HepG2 (cell line): ENCODE results near the gene TBC1D2B. TPM values are rescaled to one million over a fixed set of nuclear protein-coding genes. Genes with fewer than 3 reads are reported as not detected.

Source experiments
- ELF4 ChIP-seq: sonication (generic); formaldehyde crosslinking; IDR thresholded peaks from 2 replicates; pipeline ENCODE4 v1.5.0; 2020; ENCODE audit warnings: missing genetic modification reagents, mild to moderate bottlenecking, moderate library complexity, borderline replicate concordance
- KDM6A ChIP-seq: IDR thresholded peaks from 2 replicates; pipeline ENCODE4 v1.6.1; 2016; ENCODE audit warnings: low read depth
- NFAT5 ChIP-seq: sonication (generic); formaldehyde crosslinking; IDR thresholded peaks from 2 replicates; pipeline ENCODE4 v1.4.0; 2020; ENCODE audit warnings: missing genetic modification reagents
- PBX3 ChIP-seq: sonication (generic); formaldehyde crosslinking; IDR thresholded peaks from 2 replicates; pipeline ENCODE4 v1.8.1; 2023; ENCODE audit warnings: missing genetic modification reagents, inconsistent platforms, borderline replicate concordance
- PHF20 ChIP-seq: sonication (generic); formaldehyde crosslinking; IDR thresholded peaks from 2 replicates; pipeline ENCODE4 v1.5.0; 2020; ENCODE audit warnings: mild to moderate bottlenecking, missing genetic modification reagents
- TBL1XR1 ChIP-seq: fragments of 150-350 bp; IDR thresholded peaks from 2 replicates; pipeline ENCODE4 v1.6.1; 2014; ENCODE audit warnings: borderline replicate concordance, low read length; ENCODE audit not compliant: partially characterized antibody
- TIGD3 ChIP-seq: sonication (generic); formaldehyde crosslinking; IDR thresholded peaks from 2 replicates; pipeline ENCODE4 v1.5.1; 2020; ENCODE audit warnings: mild to moderate bottlenecking, missing genetic modification reagents, borderline replicate concordance
- TOPORS ChIP-seq: sonication (generic); formaldehyde crosslinking; IDR thresholded peaks from 2 replicates; pipeline ENCODE4 v1.8.0; 2023; ENCODE audit warnings: mild to moderate bottlenecking, missing genetic modification reagents
- ZBTB7A ChIP-seq: sonication (generic); formaldehyde crosslinking; IDR thresholded peaks from 2 replicates; pipeline ENCODE4 v1.8.0; 2022; ENCODE audit warnings: mild to moderate bottlenecking, missing genetic modification reagents
- ZBTB7B ChIP-seq: sonication (generic); formaldehyde crosslinking; IDR thresholded peaks from 2 replicates; pipeline ENCODE4 v1.4.0; 2020; ENCODE audit warnings: missing genetic modification reagents
- ZFP36L1 ChIP-seq: sonication (generic); formaldehyde crosslinking; IDR thresholded peaks from 2 replicates; pipeline ENCODE4 v1.8.0; 2022; ENCODE audit warnings: mild to moderate bottlenecking, missing genetic modification reagents, moderate library complexity
- ZKSCAN8 ChIP-seq: IDR thresholded peaks from 2 replicates; pipeline ENCODE4 v1.6.1; 2016; ENCODE audit warnings: borderline replicate concordance, missing genetic modification reagents, missing compliant biosample characterization
- ZNF101 ChIP-seq: sonication (generic); formaldehyde crosslinking; IDR thresholded peaks from 2 replicates; pipeline ENCODE4 v1.4.0; 2020; ENCODE audit warnings: mild to moderate bottlenecking, low read depth, missing genetic modification reagents, borderline replicate concordance
- ZNF225 ChIP-seq: sonication (generic); formaldehyde crosslinking; IDR thresholded peaks from 2 replicates; pipeline ENCODE4 v1.4.0; 2020; ENCODE audit warnings: mild to moderate bottlenecking, missing genetic modification reagents
- ZNF264 ChIP-seq: sonication (generic); formaldehyde crosslinking; IDR thresholded peaks from 2 replicates; pipeline ENCODE4 v1.4.0; 2020; ENCODE audit warnings: missing genetic modification reagents
- ZNF678 ChIP-seq: sonication (generic); formaldehyde crosslinking; IDR thresholded peaks from 2 replicates; pipeline ENCODE4 v1.4.0; 2020; ENCODE audit warnings: mild to moderate bottlenecking, missing genetic modification reagents
- ZNF709 ChIP-seq: sonication (generic); formaldehyde crosslinking; IDR thresholded peaks from 2 replicates; pipeline ENCODE4 v1.5.0; 2020; ENCODE audit warnings: mild to moderate bottlenecking, missing genetic modification reagents
- ZNF740 ChIP-seq: sonication (generic); formaldehyde crosslinking; IDR thresholded peaks from 2 replicates; pipeline ENCODE4 v1.4.0; 2020; ENCODE audit warnings: missing genetic modification reagents
- ZNF75D ChIP-seq: sonication (generic); formaldehyde crosslinking; IDR thresholded peaks from 2 replicates; pipeline ENCODE4 v1.8.1; 2023; ENCODE audit warnings: missing genetic modification reagents, mild to moderate bottlenecking, borderline replicate concordance
- ZNF879 ChIP-seq: sonication (generic); formaldehyde crosslinking; IDR thresholded peaks from 2 replicates; pipeline ENCODE4 v1.8.1; 2023; ENCODE audit warnings: missing genetic modification reagents
- polyA plus RNA-seq, 8 experiments: library from polyadenylated mRNA; depleted of rRNA in 3 of 8; stranded (reverse) in 7 of 8; unstranded in 1 of 8; fragments of >200 nt; fragmentation: Illumina TruSeq in 4 of 8; extraction: Trizol in 4 of 8; gene quantifications; 2 replicates each; pipeline versions ENCODE4 v1.2.1 to v1.2.3, GENCODE V29; 2011 to 2016; ENCODE audit warnings: low read depth in 4 of 8, missing spikeins in 1 of 8, mixed read lengths in 1 of 8; ENCODE audit not compliant: insufficient read depth in 1 of 8
- total RNA-seq, 5 experiments: library from RNA; depleted of rRNA; stranded (reverse); fragments of >200 nt; fragmentation: Illumina TruSeq; extraction: Trizol; gene quantifications; 2 replicates each; pipeline ENCODE4 v1.2.3, GENCODE V29; 2016; ENCODE audit warnings: low read depth in 1 of 5
- TF ChIP-seq, protein P1 (sequence below): sonication (generic); formaldehyde crosslinking; IDR thresholded peaks from 2 replicates; pipeline ENCODE4 v1.5.0; 2020; ENCODE audit warnings: missing genetic modification reagents, mild to moderate bottlenecking, borderline replicate concordance

Gene TBC1D2B
- total and polyA plus RNA-seq, 2 of the 13 experiments (the other 11 are each of a cell fraction or from before 2014, with no cell fraction given) = 10.1 to 14.4 TPM

DNA sequence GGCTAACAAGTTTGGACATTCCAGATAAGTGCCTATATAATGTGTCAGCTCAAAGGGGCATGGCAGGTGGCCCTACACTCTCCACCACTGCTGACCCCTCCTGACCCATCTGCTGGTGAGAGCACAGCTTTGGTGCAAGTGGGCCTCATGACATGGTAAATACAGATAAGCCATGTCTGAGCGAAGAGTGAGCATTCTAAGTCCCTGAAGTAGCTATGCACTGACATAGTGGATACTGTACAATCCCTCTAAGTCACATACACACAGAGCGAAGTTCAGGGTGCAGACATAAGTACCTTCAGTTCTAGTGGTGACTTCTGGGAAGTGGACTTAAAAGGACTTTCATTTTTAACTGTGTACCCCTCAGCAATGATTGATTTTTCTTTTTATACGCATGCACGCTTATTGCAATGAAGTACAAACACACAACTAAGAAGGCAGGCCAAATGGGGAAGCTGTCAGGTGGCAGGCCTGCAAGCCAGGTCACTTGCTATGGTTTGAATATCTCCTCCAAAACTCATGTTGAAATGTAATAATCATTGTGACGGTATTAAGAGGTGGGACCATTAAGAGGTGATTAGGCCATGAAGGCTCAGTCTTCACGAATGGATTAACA lies 41.5 kb downstream of the TBC1D2B start (continued):
- no peak for TF ChIP-seq NFAT5
- no peak for TF ChIP-seq ZNF75D
- no peak for TF ChIP-seq PBX3 (CRISPR knock-in tag)
- TF ChIP-seq ZBTB7B (CRISPR knock-in tag) = peak; percentile 50; the same call in 1 of the 2 replicates
- TF ChIP-seq KDM6A (CRISPR knock-in tag) = peak; percentile 45; the same call in 1 of the 2 replicates
- no peak for TF ChIP-seq ZNF101 (CRISPR knock-in tag)
- TF ChIP-seq ZKSCAN8 (CRISPR knock-in tag) = no peak
- no peak for TF ChIP-seq ELF4
- no peak for TF ChIP-seq ZNF740
- no peak for TF ChIP-seq TIGD3
- no peak for TF ChIP-seq ZNF879
- no peak for TF ChIP-seq ZNF678 (CRISPR knock-in tag)
- no peak for TF ChIP-seq TOPORS
- TF ChIP-seq, protein P1, sequence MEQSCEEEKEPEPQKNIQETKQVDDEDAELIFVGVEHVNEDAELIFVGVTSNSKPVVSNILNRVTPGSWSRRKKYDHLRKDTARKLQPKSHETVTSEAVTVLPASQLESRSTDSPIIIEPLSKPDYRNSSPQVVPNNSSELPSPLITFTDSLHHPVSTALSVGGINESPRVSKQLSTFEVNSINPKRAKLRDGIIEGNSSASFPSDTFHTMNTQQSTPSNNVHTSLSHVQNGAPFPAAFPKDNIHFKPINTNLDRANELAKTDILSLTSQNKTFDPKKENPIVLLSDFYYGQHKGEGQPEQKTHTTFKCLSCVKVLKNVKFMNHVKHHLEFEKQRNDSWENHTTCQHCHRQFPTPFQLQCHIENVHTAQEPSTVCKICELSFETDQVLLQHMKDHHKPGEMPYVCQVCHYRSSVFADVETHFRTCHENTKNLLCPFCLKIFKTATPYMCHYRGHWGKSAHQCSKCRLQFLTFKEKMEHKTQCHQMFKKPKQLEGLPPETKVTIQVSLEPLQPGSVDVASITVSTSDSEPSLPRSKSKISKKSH = no peak
- TF ChIP-seq ZNF709 (CRISPR knock-in tag) = no peak
- no peak for TF ChIP-seq ZNF264
- TF ChIP-seq ZNF225 = no peak
- no peak for TF ChIP-seq TBL1XR1
- TF ChIP-seq ZBTB7A (CRISPR knock-in tag) = no peak
- TF ChIP-seq PHF20 (CRISPR knock-in tag) = no peak
- TF ChIP-seq ZFP36L1 (CRISPR knock-in tag) = no peak
